HFF-Myc (cell line): ENCODE data around the gene ZNF423.

Source experiments
- DNase-seq: peaks from one replicate; pipeline ENCODE4 v3.0.0-alpha.2; 2011; ENCODE audit warnings: low read depth; ENCODE audit errors: extremely low read depth
- H3K4me3 ChIP-seq: replicated peaks from 2 replicates; pipeline ENCODE4 v1.5.1; 2011; ENCODE audit warnings: low read depth, mild to moderate bottlenecking, control low read depth, low read length
- CTCF ChIP-seq: IDR thresholded peaks from 2 replicates; pipeline ENCODE4 v1.5.1; 2012; ENCODE audit warnings: mild to moderate bottlenecking, low read depth, low read length, control low read depth; ENCODE audit errors: missing control alignments

ZNF423 gene

DNA sequence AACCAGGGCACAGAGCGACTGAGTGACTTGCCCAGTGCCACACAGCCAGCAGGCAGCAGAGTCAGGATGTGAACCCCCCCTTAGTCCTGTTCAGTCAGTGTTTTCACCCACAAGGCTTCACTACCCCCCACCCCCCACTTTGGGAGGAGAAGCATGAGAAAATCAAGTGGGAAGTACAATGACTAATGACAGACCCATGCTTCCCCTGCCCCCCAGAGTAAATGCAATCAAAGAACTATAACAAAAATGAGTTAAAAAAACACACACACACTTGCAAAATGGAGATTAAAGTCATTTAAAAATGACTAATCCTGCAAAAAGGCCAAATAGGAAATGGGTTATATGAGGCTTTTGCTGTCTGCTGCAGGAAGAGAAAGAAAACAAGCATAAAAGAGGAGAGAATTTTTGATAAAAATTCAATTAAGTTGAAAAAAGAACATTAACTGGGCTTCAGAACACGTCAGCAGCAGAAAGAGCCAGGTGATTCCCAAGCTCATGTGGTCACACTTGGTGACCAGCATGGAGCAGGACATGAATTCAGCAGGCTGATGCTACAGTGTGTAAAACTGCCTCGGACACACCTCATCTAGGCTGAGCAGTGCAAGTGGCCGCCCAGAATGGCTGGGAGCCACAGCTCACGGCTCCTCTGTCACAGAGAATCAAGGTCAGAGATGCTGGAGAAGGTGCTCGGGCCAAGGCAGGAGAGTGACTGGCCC is 212.3 kb downstream of the ZNF423 start:
- no peak overlapping the region for H3K4me3 ChIP-seq
- DNase-seq = no peak
- TF ChIP-seq CTCF = no peak

GRCh38 chr16:49641250-49641649 is 214.7 kb downstream of the ZNF423 start:
- DNase-seq = no peak
- no peak overlapping the region for H3K4me3 ChIP-seq
- no peak for TF ChIP-seq CTCF

DNA sequence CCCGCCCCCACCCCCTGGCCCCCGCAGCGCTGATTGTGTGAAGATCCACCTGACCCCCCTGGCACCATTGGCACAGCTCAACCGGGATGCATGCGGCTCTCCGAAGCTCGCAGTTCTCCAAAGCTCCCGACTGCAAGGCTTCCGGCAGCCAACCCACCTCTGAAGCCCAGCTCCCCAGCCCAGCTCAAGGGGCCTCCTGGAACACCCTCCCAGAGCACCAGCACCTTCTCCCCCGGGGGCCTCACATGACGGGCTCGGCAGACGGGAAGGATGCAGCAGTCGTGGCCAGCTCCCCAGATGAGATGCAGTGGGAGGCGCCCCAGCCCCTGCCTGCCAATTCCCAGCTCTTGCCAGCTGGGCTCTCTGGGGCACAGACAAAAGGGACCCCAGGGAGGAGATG is 215.3 kb downstream of the ZNF423 start:
- TF ChIP-seq CTCF = no peak
- no peak for DNase-seq
- no peak overlapping the region for H3K4me3 ChIP-seq

DNA sequence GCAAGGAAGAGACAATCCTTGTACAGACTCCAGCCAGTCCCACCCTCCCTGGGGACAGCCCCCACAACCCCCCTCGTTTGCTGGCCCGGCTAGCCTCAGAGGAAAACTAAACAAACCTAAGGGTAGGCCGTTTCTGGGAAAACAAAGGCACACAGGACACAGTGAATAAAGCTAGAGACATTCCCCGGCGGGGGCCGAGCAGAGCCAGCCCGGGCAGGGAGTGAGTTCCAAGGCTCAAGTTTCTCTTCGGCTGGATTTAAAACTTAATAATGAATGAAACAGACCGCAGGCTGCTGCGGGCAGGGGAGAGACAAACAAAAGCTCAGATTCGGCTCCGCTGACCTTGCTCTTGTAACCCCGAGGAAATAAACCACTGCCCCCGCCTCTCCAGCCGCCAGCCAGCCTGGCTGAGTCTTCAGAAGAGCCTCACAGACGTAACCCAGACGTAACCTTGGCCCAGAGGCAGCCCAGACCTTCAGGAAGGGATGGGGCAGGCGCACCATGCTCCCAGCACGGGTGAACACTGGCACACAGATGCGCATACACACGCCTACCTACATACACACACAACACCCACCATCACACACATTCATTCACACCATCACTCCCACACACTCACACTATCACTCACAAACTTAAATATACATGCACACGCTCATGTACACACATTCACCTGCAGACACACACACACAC is 216.0 kb downstream of the ZNF423 start:
- TF ChIP-seq CTCF = no peak
- H3K4me3 ChIP-seq = no peak overlapping the region
- no peak for DNase-seq

DNA sequence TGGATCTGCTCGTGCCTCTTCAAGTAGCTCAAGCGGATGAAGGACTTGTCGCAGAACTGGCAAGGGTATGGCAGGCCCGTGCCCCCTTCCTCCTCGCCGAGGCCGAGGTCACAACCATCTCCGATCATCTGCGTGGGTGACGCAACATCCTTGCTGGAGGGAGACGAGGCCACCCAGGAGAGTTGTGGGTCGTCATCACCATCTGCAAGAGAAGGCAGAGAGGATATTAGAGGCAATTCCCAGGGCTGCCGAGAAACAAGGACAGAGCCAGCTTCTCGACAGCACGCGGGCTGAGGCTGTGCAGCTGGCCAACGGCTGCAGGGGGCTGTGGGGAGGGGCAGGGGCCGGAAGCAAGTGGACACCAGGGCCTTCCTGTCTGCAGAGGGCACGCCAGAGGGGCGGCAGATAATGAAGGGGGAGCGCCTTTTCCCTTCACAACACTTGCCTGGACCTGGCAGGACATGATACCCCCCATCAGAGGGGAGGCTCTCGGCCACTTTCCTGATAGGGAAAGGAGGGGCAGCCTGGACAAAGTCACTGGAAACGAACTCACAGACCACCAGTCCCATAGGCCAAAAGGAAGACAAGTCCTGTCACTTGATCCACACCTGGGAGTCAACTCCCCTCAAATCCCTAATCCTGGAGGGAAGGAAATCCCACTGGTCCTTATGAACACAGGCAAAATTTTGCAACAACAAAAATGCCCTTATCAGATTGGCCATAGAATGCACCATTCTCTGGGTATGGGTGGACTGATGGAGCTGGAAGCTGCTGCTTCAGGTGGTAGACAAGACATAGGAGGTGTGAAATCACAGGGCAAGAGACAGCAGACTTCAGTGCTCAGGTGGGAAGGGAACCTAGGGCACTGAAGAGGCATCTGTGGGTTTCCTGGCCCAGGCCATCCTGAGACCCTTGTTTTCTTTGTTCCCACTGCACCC is 217.0 kb downstream of the ZNF423 start:
- no peak for DNase-seq
- no peak overlapping the region for H3K4me3 ChIP-seq
- no peak for TF ChIP-seq CTCF

- H3K4me3 ChIP-seq = no peak overlapping the region
- no peak for DNase-seq
- no peak for TF ChIP-seq CTCF
These were observed 217.8 kb downstream of the ZNF423 start for GRCh38 chr16:49637933-49638672.
